ENCODE data around the gene DDX25.

GRCh38 chr11:125883375-125883774 lies 20.9 kb upstream of the DDX25 start:
- TF ChIP-seq CTCF (optimal IDR thresholded peaks at IDR 0.05 in 1 of 3, IDR thresholded peaks at IDR 0.05 in 1 of 3, conservative IDR thresholded peaks at IDR 0.05 in 1 of 3; ENCODE audit: extremely low read depth in 1 of 3, insufficient read depth in 2 of 3, low read length in 3 of 3): no peak
- TF ChIP-seq EZH2 (IDR thresholded peaks at IDR 0.05; ENCODE audit: low read length): no peak
